NCI-H1048 (cell line): ENCODE results near the gene IGIP.

ENCODE experiments used
- DNase-seq: peaks from one replicate; lab custom pipeline; 2025; lab: John Stamatoyannopoulos, UW

The IGIP gene

DNA sequence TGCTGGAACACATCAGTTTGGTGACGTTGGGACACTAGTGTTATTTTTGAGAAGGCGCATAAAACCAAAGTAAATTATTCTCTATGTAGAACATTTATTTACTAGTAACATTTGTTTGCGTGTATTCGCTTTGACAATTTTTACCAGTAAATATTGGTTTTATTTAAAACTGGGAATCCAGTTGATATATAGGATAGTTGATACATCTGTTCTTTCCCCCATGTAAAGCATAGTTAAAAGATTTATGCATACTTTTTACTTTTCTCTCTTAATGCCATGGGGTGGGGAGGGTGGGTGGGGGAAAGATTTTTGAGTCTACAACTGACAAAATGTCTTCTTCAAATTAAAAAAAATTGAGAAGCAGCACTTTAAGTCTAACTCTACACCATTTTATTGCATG is at the start of gene IGIP:
IGIP (plus strand) TSS at position 301 of the 400 bp plus-strand sequence. CDS start 2,540 bp downstream, outside the sequence.
- DNase-seq = no peak

GRCh38 chr5:140076142-140076541 is 49.6 kb upstream of the IGIP start:
- DNase-seq = no peak

DNA sequence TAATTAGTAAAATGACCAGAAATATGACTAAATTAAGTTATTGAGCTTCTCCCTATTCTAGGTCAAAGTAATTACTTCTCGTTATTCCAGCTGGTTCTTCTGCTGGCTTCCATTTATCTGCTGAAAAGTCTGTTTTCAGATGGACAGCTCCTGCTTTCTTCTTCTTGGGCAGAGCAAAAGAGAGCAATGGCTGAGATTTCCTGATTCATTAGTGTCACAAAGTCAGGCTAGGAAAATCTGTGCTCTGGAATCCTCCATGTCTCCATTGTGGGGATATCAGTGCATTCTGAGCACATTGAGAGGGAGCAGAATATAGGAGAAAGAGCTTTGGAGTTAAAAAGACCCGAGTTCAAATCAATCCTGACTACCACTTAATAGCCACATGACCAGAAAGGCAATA is 48.9 kb upstream of the IGIP start:
- no peak for DNase-seq

- DNase-seq = no peak
Observed at GRCh38 chr5:140083120-140083519, 42.6 kb upstream of the IGIP start.

DNA sequence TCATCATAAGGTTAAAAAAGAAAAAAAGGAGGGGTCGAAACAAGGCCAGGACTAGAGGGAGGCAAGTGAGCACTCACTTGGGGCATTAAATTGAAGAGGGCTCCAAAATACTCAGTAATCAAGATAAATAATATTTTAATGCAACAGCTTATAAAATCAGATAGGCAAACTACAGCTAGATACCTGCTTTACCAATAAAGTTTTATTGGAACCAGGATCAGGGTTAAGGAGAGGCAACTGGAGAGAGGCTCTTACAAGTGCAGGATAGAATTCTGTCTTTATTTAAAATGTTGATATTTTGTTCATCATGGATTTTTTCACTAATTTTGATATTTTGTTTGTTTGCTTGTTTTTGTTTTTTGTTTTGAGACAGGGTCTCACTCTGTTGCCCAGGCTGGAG is 42.1 kb upstream of the IGIP start:
- no peak for DNase-seq

DNA sequence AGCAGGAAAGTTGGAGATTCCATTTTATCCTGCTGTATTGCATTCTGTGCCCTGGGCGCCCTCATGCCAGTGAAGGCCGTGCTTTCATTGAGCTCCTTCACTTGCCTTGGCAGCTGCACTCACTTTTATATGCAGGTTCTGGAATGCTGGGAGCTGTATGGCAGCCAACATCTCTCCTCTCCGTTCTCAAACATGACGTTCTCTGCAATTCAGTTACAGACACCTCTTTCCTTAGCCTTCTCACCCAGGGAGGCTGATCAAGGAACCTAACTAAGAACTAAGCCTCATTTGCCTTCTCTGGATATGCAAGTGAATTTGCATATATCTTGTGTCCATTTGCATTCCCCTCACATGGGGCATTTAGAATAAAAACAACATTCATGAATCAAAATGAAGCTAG is 41.2 kb upstream of the IGIP start:
- DNase-seq = peak; percentile 12

- no peak for DNase-seq
Observed at GRCh38 chr5:140090251-140090650, 35.5 kb upstream of the IGIP start.

DNA sequence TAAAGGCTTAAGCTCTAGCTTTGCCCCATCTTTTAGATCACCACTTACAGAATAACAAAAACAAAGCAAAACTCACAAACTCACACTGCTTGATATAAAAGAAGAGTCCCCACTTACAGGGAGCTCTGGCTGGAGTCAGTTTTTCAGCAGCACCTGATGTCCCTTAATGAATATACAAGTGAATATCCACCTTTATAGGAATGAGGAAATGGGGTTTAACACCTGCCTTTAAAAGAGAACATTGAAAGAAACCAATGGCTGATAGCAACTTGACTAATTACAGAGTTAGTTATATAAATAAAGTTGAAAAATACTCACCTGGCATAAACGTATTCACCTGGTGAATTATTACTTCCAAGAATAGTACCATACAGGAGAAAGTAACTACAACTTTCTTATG is 32.6 kb upstream of the IGIP start:
- DNase-seq = no peak

GRCh38 chr5:140093866-140094265 is 31.9 kb upstream of the IGIP start:
- DNase-seq = no peak

DNA sequence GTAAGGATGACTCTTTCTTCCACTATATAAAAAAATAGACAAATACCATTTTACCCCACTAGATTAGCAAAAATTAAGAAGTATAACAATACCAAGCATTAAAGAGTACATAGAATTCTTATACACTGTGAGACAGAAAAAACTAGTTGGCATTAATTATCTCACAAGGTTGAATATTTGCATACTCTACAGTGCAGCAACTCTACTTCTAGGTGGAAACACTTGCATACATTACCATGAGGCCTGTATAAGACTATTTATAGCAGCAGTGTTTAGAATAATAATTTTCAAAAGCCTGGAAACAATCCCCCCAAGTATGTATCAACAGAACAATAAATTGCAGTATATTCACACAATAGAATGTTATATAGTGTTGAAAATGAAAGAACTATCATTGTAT is 30.8 kb upstream of the IGIP start:
- DNase-seq = peak; percentile 6

DNA sequence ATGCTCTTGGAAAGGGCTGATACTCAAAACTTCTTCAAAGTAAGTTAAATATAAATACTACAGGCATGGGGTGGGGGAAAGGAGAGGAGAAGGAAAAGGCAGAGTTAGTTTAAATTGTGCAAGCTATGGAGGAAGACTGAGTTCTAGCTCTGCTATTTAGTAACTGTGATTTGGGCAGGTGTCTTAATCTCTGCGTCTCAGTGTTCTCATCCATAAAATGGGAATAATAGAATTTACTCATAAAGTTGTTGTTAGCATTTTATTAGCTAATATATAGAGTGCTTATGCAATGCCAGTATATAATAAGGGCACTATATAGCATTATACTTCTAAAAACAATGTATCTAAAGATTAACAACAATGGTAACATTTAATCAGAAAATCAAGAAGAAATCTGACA is 24.6 kb upstream of the IGIP start:
- no peak for DNase-seq

- no peak for DNase-seq
Observed at GRCh38 chr5:140103154-140103553, 22.6 kb upstream of the IGIP start.

DNA sequence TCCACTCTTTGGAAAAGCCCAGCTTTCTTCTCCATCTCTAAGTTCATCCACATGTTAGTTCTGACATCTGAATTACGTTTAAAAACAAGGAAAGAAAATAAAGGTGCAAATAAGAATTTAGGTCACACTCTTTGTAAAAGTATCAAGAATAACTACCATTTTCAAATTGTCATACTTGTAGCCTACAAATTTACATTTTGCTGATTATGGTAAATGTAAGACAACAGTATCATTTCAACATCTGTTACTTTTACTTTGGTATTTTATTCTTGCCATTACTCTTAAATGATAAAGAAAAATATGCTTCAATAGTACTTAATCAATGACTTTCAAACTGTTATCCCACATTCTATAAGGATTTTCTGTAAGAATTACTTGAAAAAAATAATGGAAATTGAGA is 21.6 kb upstream of the IGIP start:
- DNase-seq = no peak

- DNase-seq = no peak
Observed at GRCh38 chr5:140106101-140106500, 19.6 kb upstream of the IGIP start.

DNA sequence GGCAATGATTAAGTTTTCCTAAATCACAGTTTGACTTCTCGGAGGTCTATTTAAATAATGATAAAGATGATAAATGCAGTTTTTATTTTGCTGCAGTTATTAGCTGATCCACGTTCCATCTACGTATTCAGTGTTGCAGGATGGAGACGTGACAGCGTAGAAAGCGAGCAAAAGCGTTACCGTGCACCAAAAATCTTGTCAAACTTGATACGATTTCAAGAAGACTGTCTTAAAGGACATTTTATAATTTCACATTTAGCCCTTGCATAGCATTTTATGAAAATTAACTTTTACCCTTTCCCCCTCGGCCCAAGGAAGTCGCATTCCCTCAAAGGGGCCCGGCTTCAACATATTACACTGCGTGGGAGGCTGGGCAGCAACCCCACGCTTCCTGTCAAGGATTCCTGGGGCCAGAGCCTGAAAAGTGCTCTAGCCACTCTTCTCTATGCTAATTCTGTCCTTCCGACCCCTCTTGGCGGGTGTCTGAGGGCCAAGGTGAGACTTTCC is 18.9 kb upstream of the IGIP start:
- no peak for DNase-seq

DNA sequence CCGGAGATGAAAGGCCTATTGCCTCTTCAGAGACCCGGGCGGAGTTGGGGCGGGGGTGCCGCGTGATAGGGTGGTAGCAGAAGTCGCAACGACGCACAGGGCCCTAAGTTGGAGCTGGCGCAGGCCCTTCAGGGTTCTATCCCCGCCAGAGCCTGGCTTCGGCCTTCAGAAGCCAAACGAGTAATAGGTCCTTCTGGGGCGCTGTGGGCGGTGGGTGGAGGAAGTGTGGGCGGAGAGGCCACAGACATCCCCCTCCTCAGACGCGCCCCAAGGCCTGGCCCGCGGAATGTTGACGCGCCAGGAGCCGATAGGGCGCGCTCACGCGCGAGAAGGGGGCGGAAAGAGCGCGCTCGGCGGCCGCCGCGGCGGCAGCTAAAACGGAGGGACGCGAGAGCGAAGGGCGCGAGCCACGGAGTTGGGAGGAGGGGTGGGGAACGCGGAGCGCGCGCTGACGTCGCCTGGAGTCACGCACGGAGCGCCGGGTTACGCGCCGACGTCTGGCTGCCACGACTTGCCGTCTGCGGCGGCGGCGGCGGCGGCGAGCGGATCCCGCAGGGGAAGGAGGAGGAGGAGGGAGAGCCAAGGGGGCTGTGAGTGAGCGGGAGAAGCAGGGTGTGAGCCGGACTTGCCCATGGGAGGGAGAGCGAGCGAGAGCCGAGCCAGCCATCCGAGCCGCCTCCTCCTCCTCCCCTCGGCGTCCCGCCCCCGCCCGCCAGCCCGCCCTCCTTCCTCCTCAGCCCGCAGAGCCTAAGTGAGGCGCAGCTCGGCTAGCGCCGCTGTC is 18.2 kb upstream of the IGIP start:
- DNase-seq = peak; percentile 85

DNA sequence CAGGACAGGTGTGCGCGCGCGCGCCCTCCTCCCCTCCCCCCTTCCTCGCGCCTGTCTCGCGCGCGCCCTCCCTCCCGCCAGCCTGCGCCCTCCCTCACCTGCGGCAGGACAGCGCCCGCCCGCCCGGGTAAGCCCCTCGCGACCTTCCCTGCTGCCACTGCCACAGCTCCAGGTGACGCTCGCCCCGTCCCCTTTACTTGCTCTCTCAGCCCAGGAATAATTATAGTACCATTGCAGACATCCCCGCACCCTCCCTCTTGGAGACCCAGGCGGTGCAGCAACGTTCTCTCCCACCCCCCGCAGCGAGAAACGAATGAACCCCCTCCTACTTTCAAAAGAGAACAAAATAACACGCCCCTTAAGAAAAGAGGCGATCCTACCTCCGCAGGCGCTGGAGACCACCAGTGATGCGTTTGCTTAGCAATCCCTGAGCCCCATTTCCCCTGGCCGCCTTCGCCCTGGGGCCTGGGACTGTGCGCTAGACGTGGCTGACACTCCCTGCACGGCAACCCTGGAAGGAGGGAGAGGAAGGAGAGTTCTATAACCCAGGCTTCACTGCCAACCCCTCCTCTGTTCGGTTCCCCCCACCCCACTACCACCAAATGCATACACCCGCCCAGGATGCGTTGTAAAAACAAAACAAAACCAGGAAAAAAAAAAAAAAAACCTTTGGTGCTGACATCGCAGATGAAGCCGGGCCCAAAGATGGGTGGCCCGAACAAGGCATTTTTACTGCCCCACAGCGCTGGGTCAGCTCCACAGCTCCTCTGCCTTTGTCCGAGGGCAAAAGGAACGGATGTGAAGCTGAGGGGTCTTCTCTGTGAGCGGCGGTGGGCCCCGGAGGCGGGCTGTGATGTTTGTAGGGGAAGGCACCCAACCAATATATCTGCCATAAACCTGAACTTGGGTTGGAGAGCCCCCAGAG is 17.4 kb upstream of the IGIP start:
- DNase-seq = no peak

- no peak for DNase-seq
Observed at GRCh38 chr5:140109018-140109758, 16.5 kb upstream of the IGIP start.

DNA sequence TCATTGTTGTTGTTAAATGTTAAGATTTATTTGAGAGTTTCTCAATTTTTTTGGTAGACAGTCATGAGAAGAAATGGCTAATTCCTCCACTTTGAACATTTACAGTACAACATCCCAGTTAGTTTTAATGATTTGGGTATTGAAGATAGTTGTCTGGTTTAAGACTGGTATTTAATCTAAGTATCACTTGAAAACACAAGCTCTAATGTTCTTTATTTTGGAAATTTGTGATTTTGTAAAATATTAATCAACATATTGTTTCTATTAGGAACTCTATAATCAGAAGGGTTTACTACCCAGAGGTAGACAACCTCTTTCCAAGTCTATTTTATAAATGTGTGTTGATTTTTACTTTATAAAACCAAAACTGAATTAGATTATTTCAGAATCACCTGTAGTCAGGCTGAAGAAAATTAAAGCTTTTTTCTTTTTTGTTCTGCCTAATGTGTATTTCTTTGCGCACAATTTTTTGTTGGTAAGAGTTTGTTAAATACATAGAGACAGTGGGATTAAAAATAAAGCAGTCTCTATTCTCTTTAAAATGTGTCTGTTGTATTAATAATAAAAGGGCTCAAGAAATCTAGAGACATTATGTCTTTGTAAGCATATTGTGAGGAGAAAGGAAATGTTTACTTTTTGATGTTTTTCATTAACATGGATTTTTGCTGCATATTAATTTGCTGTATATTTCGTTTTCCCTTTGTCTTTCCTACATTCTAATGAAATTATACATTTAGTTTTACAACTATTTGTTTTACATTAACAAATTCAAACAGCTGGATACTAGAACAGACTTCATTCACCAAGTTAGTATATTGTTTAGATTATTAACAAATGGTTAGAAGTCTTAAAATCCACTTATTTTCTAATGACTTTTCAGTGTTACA is 15.7 kb upstream of the IGIP start:
- DNase-seq = no peak

GRCh38 chr5:140110646-140110957 is 15.1 kb upstream of the IGIP start:
- DNase-seq = no peak
